HepG2 (cell line): ENCODE measurements around the gene SLC7A11. TPM values are rescaled to one million over a fixed set of nuclear protein-coding genes. Genes with fewer than 3 reads are reported as not detected.

ENCODE experiments used
- ATAC-seq: fragments of 200-7000 bp; cut with Tn5 transposase; 3 replicates; pipeline ENCODE4 v1.9.1; 2020; ENCODE audit warnings: mild to moderate bottlenecking, moderate library complexity
- BruUV-seq: library from RNA; stranded (reverse); fragments of 400-500 nt; replicated peaks from 2 replicates; lab custom pipeline; 2021; lab: Mats Ljungman, UMichigan
- CTCF ChIA-PET: fragments of 300-600 bp; formaldehyde crosslinking; extraction: SDS; loops from one replicate; lab custom pipeline; 2021; ENCODE audit warnings: low total read pairs, inconsistent platforms, low intra/inter-chr PET ratio; lab: Yijun Ruan, JAX
- POLR2A ChIA-PET: fragments of 350-600 bp; sonication (Branson Sonifier 250); formaldehyde crosslinking; loops from one replicate; lab custom pipeline; 2020; ENCODE audit warnings: antibody characterized with exemption, inconsistent platforms; lab: Yijun Ruan, JAX
- DNase-seq: peaks from one replicate; pipeline ENCODE4 v3.0.0-alpha.2; 2015; ENCODE audit warnings: low spot score
- FAIRE-seq: peaks from 3 replicates; lab custom pipeline; 2011; peaks lifted over from hg19 to GRCh38; lab: Jason Lieb, UNC
- H2AFZ ChIP-seq: one replicate; pipeline ENCODE4 v1.6.1; 2011; ENCODE audit warnings: low read length, inconsistent platforms
- H3K27ac ChIP-seq: fragments of 300-600 bp; 3 replicates; pipeline ENCODE4 v1.8.0; 2011; ENCODE audit warnings: mixed run types, mild to moderate bottlenecking, mixed read lengths, low read length, inconsistent platforms; ENCODE audit not compliant: insufficient read depth; ENCODE audit errors: extremely low read length
- H3K27me3 ChIP-seq, 2 experiments: fragments of 200-600 bp in 1 of 2; 2 replicates in 1 of 2; 3 replicates in 1 of 2; pipeline versions ENCODE4 v1.6.0 to v1.8.0; 2011; ENCODE audit warnings: low read length in 2 of 2, mild to moderate bottlenecking in 2 of 2, moderate library complexity in 2 of 2, inconsistent platforms in 1 of 2; ENCODE audit not compliant: insufficient read depth in 2 of 2, control insufficient read depth in 1 of 2
- H3K36me3 ChIP-seq, 2 experiments: fragments of 200-600 bp in 1 of 2; replicated peaks in 1 of 2; 2 replicates in 1 of 2; 3 replicates in 1 of 2; pipeline versions ENCODE4 v1.5.1 to v1.8.0; 2011; ENCODE audit warnings: low read length in 2 of 2, inconsistent platforms in 1 of 2; ENCODE audit not compliant: insufficient read depth in 2 of 2, control insufficient read depth in 1 of 2
- H3K4me1 ChIP-seq: 2 replicates; pipeline ENCODE4 v1.5.1; 2012; ENCODE audit warnings: low read length, inconsistent platforms; ENCODE audit not compliant: insufficient read depth
- H3K4me2 ChIP-seq: 2 replicates; pipeline ENCODE4 v1.6.0; 2011; ENCODE audit warnings: low read depth, low read length, inconsistent platforms
- H3K4me3 ChIP-seq, 3 experiments: fragments of 200-600 bp in 1 of 3; sonication (generic), shearing (Covaris generic) in 1 of 3; replicated peaks in 1 of 3; 2 replicates each; pipeline ENCODE4 v1.5.1; 2011 to 2016; ENCODE audit warnings: low read length in 3 of 3, inconsistent platforms in 2 of 3, low read depth in 2 of 3, mild to moderate bottlenecking in 2 of 3, control low read depth in 1 of 3, mixed read lengths in 1 of 3; ENCODE audit not compliant: insufficient read depth in 1 of 3
- H3K79me2 ChIP-seq: one replicate; pipeline ENCODE4 v1.6.1; 2011; ENCODE audit warnings: low read length, inconsistent platforms; ENCODE audit not compliant: insufficient read depth
- H3K9ac ChIP-seq: 2 replicates; pipeline ENCODE4 v1.6.0; 2011; ENCODE audit warnings: mild to moderate bottlenecking, low read depth, low read length, inconsistent platforms; ENCODE audit not compliant: insufficient read depth
- H3K9me3 ChIP-seq: 2 replicates; pipeline ENCODE4 v1.5.1; 2012; ENCODE audit warnings: mild to moderate bottlenecking, low read length
- H4K20me1 ChIP-seq: 2 replicates; pipeline ENCODE4 v1.6.0; 2011; ENCODE audit warnings: inconsistent platforms, mild to moderate bottlenecking, low read length, moderate library complexity; ENCODE audit not compliant: insufficient read depth
- RBM22 ChIP-seq: fragments of 200-400 bp; formaldehyde crosslinking; optimal IDR thresholded peaks from 2 replicates; pipeline ENCODE3; 2017; ENCODE audit warnings: mild to moderate bottlenecking, low read length, moderate library complexity
- SMARCC2 ChIP-seq: fragments of 450-650 bp; IDR thresholded peaks from 2 replicates; pipeline ENCODE4 v1.6.1; 2017; ENCODE audit warnings: antibody characterized with exemption, mild to moderate bottlenecking
- SMC3 ChIP-seq: IDR thresholded peaks from 2 replicates; pipeline ENCODE4 v1.6.1; 2011; ENCODE audit warnings: low read length, improper control_type of control experiment
- ZNF296 ChIP-seq: sonication (generic); formaldehyde crosslinking; conservative IDR thresholded peaks from 2 replicates; pipeline ENCODE4 v1.5.0; 2020; ENCODE audit warnings: mild to moderate bottlenecking, missing genetic modification reagents
- ZNF431 ChIP-seq: sonication (generic); formaldehyde crosslinking; IDR thresholded peaks from 2 replicates; pipeline ENCODE4 v1.9.0; 2022; ENCODE audit warnings: missing genetic modification reagents, low read depth, mild to moderate bottlenecking, borderline replicate concordance
- WGBS: methylation state at CpG from one replicate; pipeline ENCODE4 v1.1.6; 2017; ENCODE audit warnings: low lambda C conversion rate; 5-methylcytosine and 5-hydroxymethylcytosine counted together
- in situ Hi-C: cut with HindIII; loops from 2 replicates; pipeline ENCODE4 v1.10.0; 2017; ENCODE audit warnings: low pct_unique_long_range_greater_than_20kb; ENCODE audit not compliant: extremely low pct_ligation_motif_present
- intact Hi-C: fragments of 100-400 bp; cut with micrococcal nuclease; formaldehyde crosslinking; loops from one replicate; pipeline ENCODE4 v1.10.0; 2022; ENCODE audit not compliant: unreplicated experiment
- polyA plus RNA-seq, 8 experiments: library from polyadenylated mRNA; depleted of rRNA in 3 of 8; stranded (reverse) in 7 of 8; unstranded in 1 of 8; fragments of >200 nt; fragmentation: Illumina TruSeq in 4 of 8; extraction: Trizol in 4 of 8; gene quantifications; 2 replicates each; pipeline versions ENCODE4 v1.2.1 to v1.2.3, GENCODE V29; 2011 to 2016; ENCODE audit warnings: low read depth in 4 of 8, missing spikeins in 1 of 8, mixed read lengths in 1 of 8; ENCODE audit not compliant: insufficient read depth in 1 of 8
- total RNA-seq, 5 experiments: library from RNA; depleted of rRNA; stranded (reverse); fragments of >200 nt; fragmentation: Illumina TruSeq; extraction: Trizol; gene quantifications; 2 replicates each; pipeline ENCODE4 v1.2.3, GENCODE V29; 2016; ENCODE audit warnings: low read depth in 1 of 5

The SLC7A11 gene
- total and polyA plus RNA-seq, 2 of the 13 experiments (the other 11 are each of a cell fraction or from before 2014, with no cell fraction given) = 15.7 to 17.5 TPM

DNA sequence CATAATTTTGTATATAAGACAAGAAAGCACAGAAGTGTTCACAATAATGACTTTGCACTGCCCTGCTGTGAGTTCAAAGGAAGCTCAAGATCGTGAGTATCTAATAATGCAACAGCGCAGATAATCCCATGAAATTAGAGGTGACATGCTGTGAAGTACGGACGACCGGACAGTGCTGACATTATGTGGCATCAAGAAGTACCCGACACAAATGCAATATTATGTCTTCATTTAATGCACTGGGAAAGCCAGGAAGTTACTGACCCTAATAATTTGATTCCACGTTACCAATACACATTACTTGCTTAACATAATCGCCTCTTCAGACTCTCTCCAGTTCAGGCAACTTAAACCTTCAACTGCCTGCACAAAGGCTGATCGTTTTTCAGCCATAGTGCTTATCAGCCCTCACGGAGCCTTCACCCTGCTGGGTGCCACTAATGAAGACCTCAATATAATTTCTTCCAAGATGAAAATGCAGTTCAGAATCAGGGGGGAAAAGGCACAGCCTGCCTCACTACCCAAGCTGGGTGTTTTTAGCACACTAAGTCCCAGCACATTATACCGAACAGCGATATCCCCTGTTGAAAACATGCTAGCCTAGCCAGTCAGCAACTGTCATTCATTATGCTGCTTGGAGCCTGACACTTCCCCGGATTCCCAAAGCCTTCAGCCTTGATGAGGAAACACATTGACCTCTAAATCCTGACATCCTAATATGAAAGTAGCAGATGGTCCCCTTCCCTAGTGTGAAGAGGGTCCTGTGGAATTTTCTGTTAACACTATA lies 56.1 kb downstream of the SLC7A11 start:
- in situ Hi-C loops = loop anchor here (10.0 kb wide), 1 partner anchor 371 kb away; no protein-coding TSS in a partner anchor
- no TSS peak for BruUV-seq
- H3K4me3 ChIP-seq = no peak overlapping the region
- intact Hi-C loops = loop anchor here (10.0 kb wide), 1 partner anchor 389 kb away; no protein-coding TSS in a partner anchor
- peaks cover 2% of the 10 kb centered on the region for H3K79me2 ChIP-seq
- ATAC-seq (no peak), DNase-seq (no peak), FAIRE-seq (no peak)
- 95% methylated on average over 12 of the region's 13 CpGs for WGBS
- POLR2A ChIA-PET = no interaction called here
- TF ChIP-seq ZNF431 (CRISPR knock-in tag) = no peak
- TF ChIP-seq RBM22 = peak; percentile 20
- CTCF ChIA-PET = no interaction called here
- H3K9me3 ChIP-seq = no peaks in the 10 kb centered on the region
- H3K4me1 ChIP-seq = no peaks in the 10 kb centered on the region
- no peaks in the 10 kb centered on the region for H4K20me1 ChIP-seq
- H3K36me3 ChIP-seq = peaks cover 2 to 32% of the 10 kb centered on the region in 2 experiments; a peak in 4 of 5 replicates
- no peak overlapping the region for H3K27ac ChIP-seq
- no peaks in the 10 kb centered on the region for H3K27me3 ChIP-seq
- no peak overlapping the region for H2AFZ ChIP-seq
- no peak overlapping the region for H3K9ac ChIP-seq
- no peak overlapping the region for H3K4me2 ChIP-seq

DNA sequence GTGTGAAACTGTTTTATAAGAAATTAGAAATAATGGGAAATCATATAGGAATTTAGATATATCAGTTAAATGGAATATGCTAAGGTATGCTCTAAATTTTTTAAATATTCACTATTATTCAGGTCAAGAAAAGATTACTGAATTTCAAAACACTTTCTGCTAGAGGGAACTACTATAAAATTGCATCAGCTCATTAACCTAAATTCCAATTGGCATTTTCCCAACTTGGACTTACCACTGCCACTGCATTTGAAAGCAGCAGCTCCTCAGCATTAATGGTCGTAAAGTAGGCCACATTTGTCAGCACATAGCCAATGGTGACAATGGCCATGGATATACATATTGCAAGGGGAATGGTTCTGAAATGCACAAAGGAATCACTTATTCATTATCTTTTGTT lies 57.3 kb downstream of the SLC7A11 start:
- no peaks in the 10 kb centered on the region for H3K4me1 ChIP-seq
- CTCF ChIA-PET = no interaction called here
- intact Hi-C loops = loop anchor here (10.0 kb wide), 1 partner anchor 390 kb away; no protein-coding TSS in a partner anchor

More for the DNA sequence above, 57.3 kb downstream of the SLC7A11 start:
- no peak overlapping the region for H3K27ac ChIP-seq
- H3K9ac ChIP-seq = no peak overlapping the region
- BruUV-seq = no TSS peak
- H3K9me3 ChIP-seq = no peaks in the 10 kb centered on the region
- H3K27me3 ChIP-seq = no peaks in the 10 kb centered on the region
- in situ Hi-C loops = loop anchor here (5.0 to 10.0 kb wide), 2 partner anchors 148 to 370 kb away; no protein-coding TSS in a partner anchor
- 92% methylated on average over 1 of the region's 1 CpG for WGBS
- POLR2A ChIA-PET = no interaction called here
- H4K20me1 ChIP-seq = no peaks in the 10 kb centered on the region
- peaks cover 2% of the 10 kb centered on the region for H3K79me2 ChIP-seq
- FAIRE-seq = no peak
- no peak overlapping the region for H2AFZ ChIP-seq
- no peak overlapping the region for H3K4me3 ChIP-seq
- peaks cover 7 to 44% of the 10 kb centered on the region in 2 experiments; a peak in 4 of 5 replicates for H3K36me3 ChIP-seq
- no peak for DNase-seq
- TF ChIP-seq ZNF296 (CRISPR knock-in tag) = no peak
- TF ChIP-seq SMARCC2 = no peak
- TF ChIP-seq SMC3 = no peak
- TF ChIP-seq, all 625 proteins: peak for 0
- no peak for ATAC-seq
- no peak overlapping the region for H3K4me2 ChIP-seq
